GM15510 (cell line): ENCODE measurements around the gene TBC1D9B.

Experiments used
- POLR2A ChIP-seq: IDR thresholded peaks from 3 replicates; pipeline ENCODE4 v1.6.1; 2011; ENCODE audit warnings: borderline replicate concordance; ENCODE audit not compliant: insufficient read length; ENCODE audit errors: extremely low read depth

TBC1D9B gene

DNA sequence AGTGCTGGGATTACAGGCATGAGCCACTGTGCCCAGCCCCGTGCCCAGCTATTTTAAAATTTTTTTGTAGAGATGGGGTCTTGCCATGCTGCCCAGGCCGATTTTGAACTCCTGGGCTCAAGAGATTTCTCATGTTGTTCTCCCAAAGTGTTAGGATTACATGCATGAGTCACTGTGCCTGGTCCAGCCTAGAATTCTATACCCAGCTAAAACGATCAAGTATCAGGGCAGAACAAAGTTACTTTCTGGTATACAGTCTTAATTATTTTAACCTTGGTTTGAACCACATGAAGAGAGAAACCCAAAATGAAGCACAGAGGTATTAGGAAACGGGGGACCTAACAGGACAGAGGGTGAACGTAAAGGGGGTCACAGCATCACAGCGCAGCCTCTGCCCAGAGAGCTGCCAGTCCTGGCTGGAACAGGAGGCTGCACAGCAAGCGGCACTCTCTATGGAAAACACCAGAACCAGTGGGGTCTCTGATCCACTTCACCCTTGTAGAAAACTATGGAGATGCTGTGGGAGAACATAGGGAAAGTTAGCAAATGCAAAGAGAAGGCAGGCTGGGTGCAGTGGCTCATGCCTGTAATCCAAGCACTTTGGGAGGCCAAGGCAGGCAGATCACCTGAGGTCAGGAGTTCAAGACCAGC lies 76.8 kb downstream of the TBC1D9B start:
- no peak for TF ChIP-seq POLR2A

DNA sequence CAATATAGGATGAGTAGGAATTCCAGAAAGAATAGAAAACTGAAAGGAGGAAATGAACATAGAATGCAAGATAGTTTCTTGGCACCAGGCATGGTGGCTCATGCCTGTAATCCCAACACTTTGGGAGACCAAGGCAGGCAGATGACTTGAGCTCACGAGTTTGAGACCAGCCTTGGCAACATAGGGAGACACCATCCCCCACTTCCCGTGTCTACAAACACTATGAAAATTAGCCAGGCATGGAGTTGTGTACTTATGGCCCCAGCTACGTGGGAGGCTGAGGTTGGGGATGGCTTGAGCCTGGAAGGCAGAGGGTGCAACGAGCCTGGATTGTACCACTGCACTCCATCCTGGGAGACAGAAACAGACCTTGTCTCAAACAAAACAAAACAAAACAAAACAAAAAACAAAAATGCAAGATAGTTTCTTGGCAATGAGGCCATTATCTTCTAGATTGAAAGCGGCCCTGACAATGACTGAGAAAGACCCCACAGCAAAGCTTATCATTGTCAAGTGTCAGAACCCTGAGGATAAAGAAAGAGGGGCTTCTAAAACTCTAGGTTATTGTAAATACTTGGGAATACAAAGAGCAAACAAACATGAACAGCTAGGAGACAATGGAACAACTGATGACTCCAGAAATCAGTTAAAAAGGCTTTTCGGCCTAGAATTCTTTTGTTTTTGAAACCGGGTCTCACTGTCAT lies 77.8 kb downstream of the TBC1D9B start:
- no peak for TF ChIP-seq POLR2A

DNA sequence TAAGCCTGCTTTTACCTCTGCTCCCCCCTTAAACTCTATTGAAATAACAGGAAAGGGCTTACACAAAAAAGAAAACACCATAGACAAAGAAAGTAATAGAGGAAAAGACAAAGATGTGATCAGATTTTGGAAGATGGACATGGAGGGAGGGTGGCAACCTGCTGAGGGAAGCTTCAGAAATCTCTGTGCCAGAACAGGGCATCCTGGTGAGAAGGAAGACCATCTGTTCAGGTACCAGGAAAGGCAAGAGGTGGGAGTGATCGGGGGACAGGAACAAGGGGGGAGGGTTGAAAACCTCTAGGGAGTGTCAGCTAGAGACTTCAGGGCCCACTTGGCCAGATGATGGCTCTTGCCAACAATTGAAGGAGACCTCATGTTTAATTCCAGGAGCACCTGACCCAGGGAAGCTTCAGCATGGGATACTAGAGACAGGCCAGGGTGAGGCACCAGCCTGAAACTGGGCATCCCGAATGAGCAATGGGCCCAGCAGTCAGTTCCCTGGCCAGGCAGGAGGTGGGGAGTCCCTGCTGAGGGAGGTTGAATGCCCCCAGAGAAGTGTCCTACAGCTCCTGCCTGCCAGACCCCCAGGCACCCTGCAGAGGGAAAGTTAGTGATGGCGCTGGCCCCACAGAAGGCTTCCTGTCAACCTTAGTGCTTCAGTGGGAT lies 78.8 kb downstream of the TBC1D9B start:
- no peak for TF ChIP-seq POLR2A

DNA sequence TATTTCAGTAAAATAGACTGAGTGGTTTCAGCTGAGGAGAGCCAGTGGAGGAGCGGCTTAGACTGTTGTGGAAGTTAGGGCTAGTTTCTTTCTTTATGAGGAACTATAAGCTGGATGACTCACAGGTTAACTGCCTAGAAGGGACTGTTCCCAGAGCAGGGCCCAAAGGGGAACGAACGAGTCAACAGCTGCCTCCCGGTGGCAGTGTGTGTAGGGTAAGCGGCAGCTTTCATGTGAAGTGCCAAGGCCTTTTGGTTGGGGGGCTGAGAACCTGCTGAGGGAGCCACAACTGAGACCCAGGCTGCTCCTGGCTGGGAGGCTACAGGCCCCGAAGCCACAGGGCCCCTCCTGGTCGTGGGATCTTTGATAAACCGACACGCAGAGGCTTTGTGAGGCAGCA lies 80.0 kb downstream of the TBC1D9B start:
- TF ChIP-seq POLR2A, result no peak

DNA sequence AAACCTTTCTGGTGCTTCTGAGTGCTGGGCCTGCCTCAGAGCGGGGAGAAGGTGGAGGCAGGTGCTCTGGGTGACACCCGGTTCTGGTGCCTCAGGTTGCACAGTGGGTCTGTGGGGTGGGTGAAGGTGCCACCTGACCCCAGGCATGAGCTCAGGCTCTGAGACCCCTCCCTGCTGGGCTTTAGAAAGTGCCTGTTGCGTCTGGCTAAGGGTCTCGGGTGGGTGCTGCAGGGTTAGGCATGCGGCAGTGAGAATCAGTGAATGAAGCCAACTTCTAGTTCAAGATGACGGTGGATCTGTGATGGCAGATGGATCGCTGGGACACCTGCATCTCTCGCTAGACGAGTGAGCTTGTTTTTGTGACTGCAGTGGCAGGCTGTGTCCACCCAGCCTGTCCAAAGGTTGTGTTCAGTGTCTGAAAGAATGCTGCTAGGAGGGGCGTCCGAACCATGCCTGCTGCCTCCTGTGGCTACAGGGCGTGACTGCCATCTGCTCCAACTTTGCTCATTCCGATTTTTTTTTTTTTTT lies 82.0 kb downstream of the TBC1D9B start:
- no peak for TF ChIP-seq POLR2A

DNA sequence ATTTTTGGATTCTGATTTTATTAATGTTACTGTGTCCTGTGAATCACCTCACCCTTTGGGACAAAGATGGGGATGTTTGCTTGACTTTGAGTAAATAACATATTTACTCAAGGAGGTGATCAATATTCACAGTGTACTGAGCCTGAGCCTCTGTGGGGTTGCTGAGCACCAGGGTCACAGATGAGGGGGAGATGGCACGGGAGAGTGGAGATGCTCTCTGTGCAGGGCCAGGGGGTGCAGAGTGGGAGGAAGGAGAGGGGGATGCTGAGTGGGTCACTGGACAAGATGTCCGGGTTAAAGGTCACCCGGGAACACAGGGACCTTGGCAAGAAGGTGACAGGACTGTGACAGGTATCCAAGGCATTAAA lies 83.0 kb downstream of the TBC1D9B start:
- TF ChIP-seq POLR2A, result no peak

DNA sequence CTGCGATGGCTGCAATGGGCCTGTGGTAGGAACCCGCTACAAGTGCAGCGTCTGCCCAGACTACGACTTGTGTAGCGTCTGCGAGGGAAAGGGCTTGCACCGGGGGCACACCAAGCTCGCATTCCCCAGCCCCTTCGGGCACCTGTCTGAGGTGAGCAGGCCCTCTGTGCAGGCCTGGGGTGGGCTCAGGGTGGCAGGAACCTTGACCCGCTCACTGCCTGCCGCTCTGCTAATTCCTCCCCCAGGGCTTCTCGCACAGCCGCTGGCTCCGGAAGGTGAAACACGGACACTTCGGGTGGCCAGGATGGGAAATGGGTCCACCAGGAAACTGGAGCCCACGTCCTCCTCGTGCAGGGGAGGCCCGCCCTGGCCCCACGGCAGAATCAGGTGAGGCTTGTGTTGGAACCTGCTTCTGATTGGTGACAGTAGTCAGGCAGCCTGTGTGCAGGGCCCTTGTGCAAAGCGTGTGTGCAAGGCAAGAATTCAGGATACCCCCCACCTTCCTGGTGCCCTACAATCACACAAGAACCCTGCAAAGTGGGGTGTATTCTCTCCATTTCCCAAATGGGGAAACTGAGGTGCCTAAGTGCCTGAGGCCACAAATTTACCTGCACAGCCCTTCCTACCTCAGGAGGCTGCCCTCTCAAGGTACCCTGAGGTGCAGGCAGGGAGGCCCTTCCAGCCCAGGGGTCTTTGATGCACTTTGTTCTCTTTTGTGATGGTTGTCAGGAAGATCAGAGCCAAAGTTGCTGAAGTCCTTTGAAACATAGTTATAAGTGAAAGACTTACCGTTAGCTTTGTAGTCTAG lies 83.6 kb downstream of the TBC1D9B start:
- no peak for TF ChIP-seq POLR2A

DNA sequence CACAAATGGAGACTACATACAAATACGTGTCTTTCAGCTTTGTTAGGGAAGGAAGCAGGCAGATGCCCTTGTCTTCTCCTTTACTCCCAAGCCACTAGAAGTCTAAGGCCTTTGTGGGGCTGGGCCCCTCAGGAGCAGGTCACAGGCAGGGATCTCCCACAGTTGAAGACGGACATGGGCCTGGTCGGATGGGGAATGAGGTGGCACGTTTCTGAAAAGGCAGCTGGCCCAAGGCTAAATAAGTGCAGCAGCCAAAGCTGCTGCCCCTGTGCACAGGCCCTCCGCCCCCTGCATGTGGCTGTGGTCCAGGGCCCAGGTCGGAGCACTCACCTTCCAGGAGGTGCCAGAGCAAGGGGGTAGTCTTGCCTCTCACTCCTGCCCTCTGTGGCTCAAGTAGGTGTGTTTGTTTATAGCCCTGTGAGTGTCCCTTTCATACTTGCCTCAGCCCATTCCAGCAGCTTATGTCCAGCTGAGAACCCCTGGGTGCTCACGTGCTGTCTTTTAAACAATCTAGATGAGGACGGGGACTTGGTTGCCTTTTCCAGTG lies 85.2 kb downstream of the TBC1D9B start:
- TF ChIP-seq POLR2A, result no peak

DNA sequence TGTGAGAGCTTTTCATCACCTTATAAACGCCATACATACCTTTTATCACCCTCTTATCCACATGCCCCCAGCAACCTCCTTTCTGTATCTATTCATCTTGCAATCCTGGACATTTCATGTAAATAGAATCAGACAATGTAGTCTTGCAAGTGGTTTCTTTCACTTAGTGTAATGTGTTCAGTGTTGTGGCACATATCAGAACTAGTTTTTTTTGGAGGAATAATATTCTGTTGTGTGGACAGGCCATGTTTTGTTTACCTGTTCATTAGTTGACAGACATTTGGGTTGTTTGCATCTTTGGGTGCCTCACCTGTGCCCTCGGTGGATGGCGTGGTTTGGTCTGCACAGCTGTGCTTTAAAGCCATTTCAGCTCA lies 85.7 kb downstream of the TBC1D9B start:
- TF ChIP-seq POLR2A, result no peak

DNA sequence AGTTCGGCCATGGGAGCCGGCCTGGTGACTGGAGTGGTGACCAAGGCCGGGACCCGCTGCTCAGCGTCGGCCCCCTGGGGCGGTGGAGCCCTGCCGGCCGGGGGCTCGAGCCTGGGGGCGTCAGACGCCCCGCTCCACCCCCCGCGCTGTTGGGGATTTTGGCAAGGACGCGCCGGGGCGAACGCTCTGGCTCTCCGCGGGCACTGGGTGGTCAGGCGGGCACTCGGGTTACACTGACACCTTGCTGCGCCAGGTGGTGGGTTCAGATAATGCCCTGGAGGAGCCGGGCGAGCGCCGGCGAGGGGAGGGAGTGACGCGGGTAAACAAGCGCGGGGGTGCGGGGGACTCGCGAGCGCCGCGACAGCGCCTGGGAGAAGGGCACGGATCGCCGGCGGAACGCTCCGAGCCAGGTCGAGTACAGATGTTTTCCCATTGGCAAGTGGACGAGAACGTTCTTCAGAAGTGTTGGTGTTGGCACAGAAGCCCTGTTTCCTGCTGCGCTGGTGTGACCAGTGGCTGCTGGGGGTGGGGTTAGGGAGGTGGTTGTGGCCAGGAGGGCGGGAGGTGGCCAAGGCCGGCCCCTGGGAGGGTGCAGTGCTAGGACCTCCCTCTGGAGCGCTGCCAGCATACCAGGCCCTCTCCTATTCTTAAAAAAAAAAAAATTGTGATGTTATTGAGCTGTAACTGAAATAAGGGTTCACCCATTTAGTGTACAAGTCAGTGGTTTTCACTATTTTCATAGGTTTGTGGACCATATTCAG lies 86.2 kb downstream of the TBC1D9B start:
- TF ChIP-seq POLR2A, result peak; percentile 44

DNA sequence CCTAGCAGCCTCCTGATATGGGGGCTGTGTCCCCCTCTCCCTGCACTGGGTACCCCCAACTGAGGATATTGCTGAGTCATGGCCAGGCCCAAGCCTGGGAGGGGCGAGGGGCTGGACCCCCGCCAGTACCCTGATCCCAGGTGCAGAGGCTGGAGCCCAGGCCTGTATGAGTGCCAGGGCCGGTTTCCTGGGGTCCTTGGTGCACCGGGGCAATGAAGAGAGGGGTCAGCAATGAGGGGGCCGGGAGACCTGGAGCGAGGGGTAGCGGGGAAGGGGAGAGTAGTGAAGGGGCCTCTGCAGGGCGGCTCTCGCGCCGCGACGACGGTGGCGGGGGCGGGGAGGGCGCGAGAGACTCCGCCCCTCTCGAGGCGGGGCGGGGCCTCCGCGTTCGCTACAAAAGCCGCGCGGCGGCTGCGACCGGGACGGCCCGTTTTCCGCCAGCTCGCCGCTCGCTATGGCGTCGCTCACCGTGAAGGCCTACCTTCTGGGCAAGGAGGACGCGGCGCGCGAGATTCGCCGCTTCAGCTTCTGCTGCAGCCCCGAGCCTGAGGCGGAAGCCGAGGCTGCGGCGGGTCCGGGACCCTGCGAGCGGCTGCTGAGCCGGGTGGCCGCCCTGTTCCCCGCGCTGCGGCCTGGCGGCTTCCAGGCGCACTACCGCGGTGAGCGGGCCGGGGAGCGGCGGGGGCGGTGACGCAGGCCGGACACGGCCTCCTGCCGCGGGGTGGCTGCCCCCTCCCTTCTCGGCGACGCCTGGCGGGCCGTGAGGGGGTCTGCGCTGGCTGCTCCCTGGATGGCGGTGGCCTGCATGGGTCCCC lies 87.0 kb downstream of the TBC1D9B start, which contains the start of gene SQSTM1:
TSS of gene SQSTM1 (plus strand) at position 423 of the 815 bp plus-strand sequence. CDS start at position 455, 32 bp downstream.
- peak; percentile 99 for TF ChIP-seq POLR2A

DNA sequence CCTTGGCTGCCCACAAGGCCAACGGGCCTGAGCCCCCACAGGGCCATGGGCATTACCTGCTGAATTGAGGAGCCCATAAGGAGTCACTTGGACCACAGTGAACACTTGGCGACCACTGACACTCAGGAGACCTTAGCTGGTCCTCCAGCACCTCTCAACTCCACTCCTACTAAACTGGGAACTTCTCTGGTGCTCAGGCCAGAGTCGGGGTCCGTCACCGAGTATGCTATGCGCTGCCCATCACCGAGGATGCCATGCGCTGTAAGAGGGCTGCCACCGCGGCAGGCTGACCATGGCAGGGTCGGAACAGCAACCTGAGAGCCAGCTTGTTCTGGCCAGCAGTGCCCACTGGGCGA lies 87.6 kb downstream of the TBC1D9B start:
- TF ChIP-seq POLR2A, result no peak
